SK-N-SH treated with all-trans-retinoic acid at 6 μM for 48 hours (cell line): ENCODE measurements around the gene PBX3.
A peak's percentile ranks its signal among the peaks of the same experiment; 100 is the strongest.

Experiments
- ATAC-seq: fragments of 200-7000 bp; cut with Tn5 transposase; 3 replicates; pipeline ENCODE4 v1.9.1; 2020; ENCODE audit warnings: mild to moderate bottlenecking, moderate library complexity
- ARNTL ChIP-seq: fragments of 450-650 bp; formaldehyde crosslinking; IDR thresholded peaks from 2 replicates; pipeline ENCODE4 v1.5.0; 2020; ENCODE audit warnings: low read depth, mild to moderate bottlenecking, moderate library complexity, borderline replicate concordance
- BACH2 ChIP-seq: fragments of 250-450 bp; sonication (Bioruptor Pico); IDR thresholded peaks from 2 replicates; pipeline ENCODE4 v1.9.0; 2021; ENCODE audit warnings: mild to moderate bottlenecking, borderline replicate concordance
- CREB5 ChIP-seq: fragments of 250-450 bp; sonication (Bioruptor Pico); IDR thresholded peaks from 2 replicates; pipeline ENCODE4 v1.5.1; 2020; ENCODE audit warnings: low read depth, mild to moderate bottlenecking, moderate library complexity
- CSDC2 ChIP-seq: fragments of 250-450 bp; sonication (Bioruptor Pico); IDR thresholded peaks from 2 replicates; pipeline ENCODE4 v1.5.0; 2020; ENCODE audit warnings: mild to moderate bottlenecking, moderate library complexity
- CSRNP3 ChIP-seq: fragments of 250-450 bp; sonication (Bioruptor Pico); IDR thresholded peaks from 2 replicates; pipeline ENCODE4 v1.5.1; 2021; ENCODE audit warnings: mild to moderate bottlenecking, moderate library complexity
- ESRRG ChIP-seq: fragments of 250-450 bp; sonication (Bioruptor Pico); IDR thresholded peaks from 2 replicates; pipeline ENCODE4 v1.6.1; 2021; ENCODE audit warnings: mild to moderate bottlenecking
- ISL1 ChIP-seq: fragments of 250-450 bp; sonication (Bioruptor Pico); IDR thresholded peaks from 2 replicates; pipeline ENCODE4 v2.1.2; 2022; ENCODE audit warnings: mild to moderate bottlenecking, moderate library complexity
- OSR1 ChIP-seq: fragments of 250-450 bp; sonication (Bioruptor Pico); IDR thresholded peaks from 2 replicates; pipeline ENCODE4 v1.8.0; 2022; ENCODE audit warnings: moderate library complexity, mild to moderate bottlenecking, inconsistent platforms
- PATZ1 ChIP-seq: fragments of 250-450 bp; sonication (Bioruptor Pico); IDR thresholded peaks from 2 replicates; pipeline ENCODE4 v1.8.0; 2020; ENCODE audit warnings: mild to moderate bottlenecking, moderate library complexity, borderline replicate concordance
- RARB ChIP-seq: fragments of 250-450 bp; sonication (Bioruptor Pico); IDR thresholded peaks from 2 replicates; pipeline ENCODE4 v1.8.0; 2021; ENCODE audit warnings: mild to moderate bottlenecking, moderate library complexity
- SNAI2 ChIP-seq: fragments of 250-450 bp; sonication (Bioruptor Pico); IDR thresholded peaks from 2 replicates; pipeline ENCODE4 v1.5.0; 2020; ENCODE audit warnings: mild to moderate bottlenecking, moderate library complexity
- TCF4 ChIP-seq: fragments of 250-450 bp; sonication (Bioruptor Pico); IDR thresholded peaks from 2 replicates; pipeline ENCODE4 v1.8.0; 2021; ENCODE audit warnings: mild to moderate bottlenecking, moderate library complexity, borderline replicate concordance
- TOX ChIP-seq: fragments of 250-450 bp; sonication (Bioruptor Pico); IDR thresholded peaks from 2 replicates; pipeline ENCODE4 v1.8.0; 2021; ENCODE audit warnings: mild to moderate bottlenecking, moderate library complexity, borderline replicate concordance
- TSHZ2 ChIP-seq: fragments of 250-450 bp; sonication (Bioruptor Pico); IDR thresholded peaks from 2 replicates; pipeline ENCODE4 v1.5.0; 2020; ENCODE audit warnings: mild to moderate bottlenecking, moderate library complexity
- ZC3H10 ChIP-seq: fragments of 250-450 bp; sonication (Bioruptor Pico); IDR thresholded peaks from 2 replicates; pipeline ENCODE4 v1.5.1; 2021; ENCODE audit warnings: mild to moderate bottlenecking, moderate library complexity
- ZFP3 ChIP-seq: fragments of 250-450 bp; sonication (Bioruptor Pico); IDR thresholded peaks from 2 replicates; pipeline ENCODE4 v1.5.0; 2020; ENCODE audit warnings: mild to moderate bottlenecking, moderate library complexity
- ZFP30 ChIP-seq: fragments of 450-650 bp; formaldehyde crosslinking; IDR thresholded peaks from 2 replicates; pipeline ENCODE4 v1.5.0; 2022; ENCODE audit warnings: mild to moderate bottlenecking, moderate library complexity

Gene PBX3

GRCh38 chr9:125829743-125830142 is 82.6 kb downstream of the PBX3 start:
- peak; percentile 63 for ATAC-seq
- TF ChIP-seq CSRNP3 (CRISPR knock-in tag) (no peak), ESRRG (CRISPR knock-in tag) (no peak), TSHZ2 (CRISPR knock-in tag) (0 out of 2 replicates have a peak, but pooled peaks have one; percentile 28), ZFP30 (no peak), BACH2 (CRISPR knock-in tag) (no peak)

GRCh38 chr9:125831054-125831453 is 83.9 kb downstream of the PBX3 start:
- no peak for ATAC-seq
- TF ChIP-seq ZFP30 (no peak), PATZ1 (no peak), ESRRG (CRISPR knock-in tag) (no peak), TSHZ2 (CRISPR knock-in tag) (no peak), CSRNP3 (CRISPR knock-in tag) (no peak), RARB (CRISPR knock-in tag) (no peak), ISL1 (CRISPR knock-in tag) (no peak), CSDC2 (CRISPR knock-in tag) (no peak), ARNTL (CRISPR knock-in tag) (no peak), ZFP3 (CRISPR knock-in tag) (no peak), OSR1 (CRISPR knock-in tag) (no peak), TCF4 (no peak), TOX (CRISPR knock-in tag) (no peak), CREB5 (CRISPR knock-in tag) (no peak)

GRCh38 chr9:125831616-125832015 is 84.4 kb downstream of the PBX3 start:
- no peak for ATAC-seq
- TF ChIP-seq SNAI2 (no peak), ZC3H10 (CRISPR knock-in tag) (no peak), ZFP30 (no peak)
